SJCRH30 (cell line): ENCODE measurements around the gene MRPL38. TPM values are rescaled to one million over a fixed set of nuclear protein-coding genes. Genes with fewer than 3 reads are reported as not detected.
A peak's percentile ranks its signal among the peaks of the same experiment; 100 is the strongest.
"Not testable (repeated sequence)": the region's sequence is repeated elsewhere in the genome, so short reads cannot be mapped to it uniquely, and the experiment has no call there.

ENCODE experiments used
- DNase-seq, 2 experiments: peaks; one replicate each; pipeline ENCODE4 v3.0.0-alpha.2; 2015 to 2020
- H3K27ac ChIP-seq: fragments of 250-450 bp; sonication (Bioruptor Pico); 2 replicates; pipeline ENCODE4 v1.5.1; 2020; ENCODE audit warnings: mild to moderate bottlenecking, moderate library complexity
- H3K27me3 ChIP-seq: fragments of 250-450 bp; sonication (Bioruptor Pico); 2 replicates; pipeline ENCODE4 v1.5.1; 2020; ENCODE audit warnings: mild to moderate bottlenecking, moderate library complexity
- H3K36me3 ChIP-seq: fragments of 250-450 bp; sonication (Bioruptor Pico); 2 replicates; pipeline ENCODE4 v1.5.1; 2020; ENCODE audit warnings: mild to moderate bottlenecking, moderate library complexity
- H3K4me1 ChIP-seq: fragments of 250-450 bp; sonication (Bioruptor Pico); 2 replicates; pipeline ENCODE4 v1.5.1; 2020; ENCODE audit warnings: mild to moderate bottlenecking, moderate library complexity
- H3K4me3 ChIP-seq: fragments of 250-450 bp; sonication (Bioruptor Pico); 2 replicates; pipeline ENCODE4 v1.5.1; 2020; ENCODE audit warnings: mild to moderate bottlenecking, moderate library complexity
- H3K9me3 ChIP-seq: fragments of 250-450 bp; sonication (Bioruptor Pico); replicated peaks from 2 replicates; pipeline ENCODE4 v1.5.1; 2020; ENCODE audit warnings: mild to moderate bottlenecking, moderate library complexity
- total RNA-seq: library from RNA; depleted of rRNA; stranded (reverse); fragments of >200 nt; shearing (Covaris generic); gene quantifications from 2 replicates; pipeline ENCODE4 v1.2.3, GENCODE V29; 2014

Gene MRPL38
- total RNA-seq, 1 experiment from 2014 or later: 43.6 TPM

GRCh38 chr17:75895370-75896155, 9.1 kb downstream of the MRPL38 start:
- peak overlapping the region; percentile 52 for H3K27ac ChIP-seq
- H3K27me3 ChIP-seq: 0 out of 2 replicates have a peak, but pooled peaks cover 2% of the 10 kb centered on the region
- H3K4me1 ChIP-seq: peaks cover 3% of the 10 kb centered on the region; the same call in 1 of the 2 replicates
- no peaks in the 10 kb centered on the region for H3K9me3 ChIP-seq
- peak overlapping the region; percentile 67 for H3K4me3 ChIP-seq
- DNase-seq: peak in 1 of 2 experiments; percentile 27
- H3K36me3 ChIP-seq: peaks cover 28% of the 10 kb centered on the region

- peaks cover 17% of the 10 kb centered on the region for H3K36me3 ChIP-seq
- peak in 1 of 2 experiments; percentile 7 for DNase-seq
- H3K9me3 ChIP-seq: no peaks in the 10 kb centered on the region
- 0 out of 2 replicates have a peak, but pooled peaks cover 5% of the 10 kb centered on the region for H3K27me3 ChIP-seq
- H3K4me1 ChIP-seq: peaks cover 3% of the 10 kb centered on the region; the same call in 1 of the 2 replicates
- no peak overlapping the region for H3K27ac ChIP-seq
- no peak overlapping the region for H3K4me3 ChIP-seq
These were observed 10.5 kb downstream of the MRPL38 start for GRCh38 chr17:75894049-75894733.

GRCh38 chr17:75893305-75894048, 11.2 kb downstream of the MRPL38 start:
- no peak overlapping the region for H3K27ac ChIP-seq

DNA sequence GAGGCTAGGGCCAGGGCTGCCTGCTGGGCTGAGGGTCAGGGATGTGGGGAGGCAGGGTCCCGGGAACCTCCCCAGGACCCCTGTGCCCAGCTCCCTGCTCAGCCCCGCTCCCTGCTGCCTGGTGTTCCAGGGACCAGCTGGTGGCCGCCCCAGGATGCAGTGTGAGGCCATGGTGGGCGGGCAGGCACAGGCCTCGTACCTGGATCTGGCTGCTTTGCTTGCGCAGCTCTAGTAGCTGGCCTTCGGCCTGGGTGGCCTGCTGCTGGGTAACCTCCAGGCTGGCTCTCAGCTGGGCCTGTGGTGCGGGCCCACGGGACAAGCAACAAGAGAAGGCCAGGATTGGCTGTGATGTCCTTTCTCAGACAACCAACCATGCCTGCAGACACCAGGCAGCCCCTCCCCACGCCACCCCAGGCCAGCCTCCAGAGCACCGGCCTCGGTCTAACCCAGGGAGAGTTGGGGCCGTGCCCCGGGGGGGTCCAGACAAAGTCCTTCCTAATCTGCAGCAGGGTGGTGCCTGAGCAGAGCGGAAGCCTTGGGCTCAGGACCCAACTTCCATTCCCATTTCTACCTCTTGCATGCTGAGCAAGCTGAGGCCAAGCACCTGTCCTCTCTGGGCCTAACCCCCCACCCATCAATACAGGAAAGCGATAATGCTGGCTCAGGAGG, 12.0 kb downstream of the MRPL38 start:
- Histone ChIP-seq H3K9me3 (no peaks in the 10 kb centered on the region), H3K4me3 (no peak overlapping the region), H3K27ac (no peak overlapping the region), H3K36me3 (peaks cover 3% of the 10 kb centered on the region), H3K4me1 (peaks cover 3% of the 10 kb centered on the region; the same call in 1 of the 2 replicates), H3K27me3 (0 out of 2 replicates have a peak, but pooled peaks cover 5% of the 10 kb centered on the region)
- no peak for DNase-seq

More at GRCh38 chr17:75893305-75894048, 11.2 kb downstream of the MRPL38 start:
- Histone ChIP-seq H3K36me3 (peaks cover 11% of the 10 kb centered on the region), H3K27me3 (0 out of 2 replicates have a peak, but pooled peaks cover 5% of the 10 kb centered on the region), H3K9me3 (no peaks in the 10 kb centered on the region), H3K4me1 (peaks cover 3% of the 10 kb centered on the region; the same call in 1 of the 2 replicates), H3K4me3 (no peak overlapping the region)
- no peak for DNase-seq

DNA sequence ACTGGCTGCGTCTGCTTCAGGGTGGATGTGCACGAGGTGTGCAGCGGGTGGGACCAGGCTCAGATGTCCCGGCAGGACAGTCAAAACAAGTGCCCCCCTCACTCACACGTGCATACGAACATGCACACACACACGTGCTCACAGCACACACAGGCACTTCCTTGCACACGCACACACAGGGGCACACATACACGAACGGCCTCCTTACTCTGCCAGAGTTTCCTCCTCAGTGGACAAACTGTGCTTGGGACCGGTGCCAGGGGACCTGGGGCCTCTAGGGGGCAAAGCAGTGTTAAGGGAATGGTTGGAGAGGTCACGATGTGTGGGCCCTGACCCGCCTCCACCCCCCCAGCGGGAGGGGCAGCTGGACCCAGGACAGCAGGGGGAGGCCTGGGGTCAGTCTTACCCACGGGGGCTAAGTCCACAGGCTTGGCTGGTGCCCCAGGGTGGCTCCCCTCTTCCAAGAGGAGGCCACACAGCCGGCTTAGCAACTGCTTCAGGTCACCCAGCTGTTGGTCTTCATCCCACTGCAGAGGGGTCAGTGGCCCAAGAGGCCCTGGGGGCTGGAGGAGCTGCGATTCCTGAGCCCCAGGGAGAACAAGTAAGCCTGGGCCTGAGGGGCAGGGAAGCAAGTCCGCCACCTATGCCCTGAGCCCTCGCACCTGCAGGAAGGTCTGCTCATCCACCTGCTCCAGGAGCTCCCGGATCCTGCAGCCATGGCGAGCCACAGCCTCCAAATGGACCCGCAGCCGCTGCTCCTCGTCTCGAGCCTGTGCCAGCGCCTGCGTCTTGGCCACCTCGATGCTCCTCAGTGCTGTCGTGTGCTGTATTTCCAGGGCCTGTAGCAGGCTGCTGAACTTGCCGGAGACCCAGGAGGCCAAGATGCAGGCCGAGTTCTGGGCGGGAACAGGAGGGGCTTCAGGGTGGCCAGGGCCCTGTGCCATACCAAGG, 12.8 kb downstream of the MRPL38 start:
- Histone ChIP-seq H3K27me3 (0 out of 2 replicates have a peak, but pooled peaks cover 5% of the 10 kb centered on the region), H3K27ac (no peak overlapping the region), H3K9me3 (no peaks in the 10 kb centered on the region), H3K36me3 (no peaks in the 10 kb centered on the region), H3K4me1 (peaks cover 3% of the 10 kb centered on the region; the same call in 1 of the 2 replicates), H3K4me3 (no peak overlapping the region)
- no peak for DNase-seq

GRCh38 chr17:75891022-75891604, 13.6 kb downstream of the MRPL38 start:
- Histone ChIP-seq H3K4me1 (peaks cover 3% of the 10 kb centered on the region; the same call in 1 of the 2 replicates), H3K4me3 (no peak overlapping the region)

DNA sequence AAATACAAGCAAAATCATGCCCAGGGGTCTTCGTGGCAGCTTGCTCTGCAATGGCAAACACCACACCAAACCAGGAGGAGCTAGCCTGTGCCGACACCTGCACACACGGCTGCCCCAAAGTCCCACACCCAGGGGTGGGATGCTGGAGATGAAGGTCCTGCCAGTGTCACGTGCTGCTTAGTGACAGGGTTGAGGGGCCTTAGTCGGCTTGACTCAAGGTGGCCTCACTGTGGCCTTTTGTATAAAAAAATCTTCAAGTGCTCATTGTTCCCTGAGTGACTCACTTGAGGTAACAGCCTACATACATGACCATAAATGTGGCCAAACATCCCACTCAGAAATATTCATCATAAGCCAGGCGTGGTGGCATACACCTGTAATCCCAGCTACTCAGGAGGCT, 15.2 kb downstream of the MRPL38 start:
- H3K27ac ChIP-seq: no peak overlapping the region
- H3K4me3 ChIP-seq: no peak overlapping the region
- H3K9me3 ChIP-seq: no peaks in the 10 kb centered on the region
- no peak for DNase-seq
- H3K27me3 ChIP-seq: 0 out of 2 replicates have a peak, but pooled peaks cover 5% of the 10 kb centered on the region
- no peaks in the 10 kb centered on the region for H3K36me3 ChIP-seq
- H3K4me1 ChIP-seq: peaks cover 3% of the 10 kb centered on the region; the same call in 1 of the 2 replicates

More at GRCh38 chr17:75891022-75891604, 13.6 kb downstream of the MRPL38 start:
- H3K36me3 ChIP-seq: no peaks in the 10 kb centered on the region
- DNase-seq: no peak
- H3K27ac ChIP-seq: no peak overlapping the region
- H3K27me3 ChIP-seq: 0 out of 2 replicates have a peak, but pooled peaks cover 5% of the 10 kb centered on the region
- H3K9me3 ChIP-seq: no peaks in the 10 kb centered on the region

GRCh38 chr17:75888484-75888883, 16.2 kb downstream of the MRPL38 start:
- no peak overlapping the region for H3K27ac ChIP-seq
- 0 out of 2 replicates have a peak, but pooled peaks cover 5% of the 10 kb centered on the region for H3K27me3 ChIP-seq
- H3K4me3 ChIP-seq: no peak overlapping the region
- peaks cover 3% of the 10 kb centered on the region; the same call in 1 of the 2 replicates for H3K4me1 ChIP-seq
- no peaks in the 10 kb centered on the region for H3K36me3 ChIP-seq
- no peak for DNase-seq
- H3K9me3 ChIP-seq: no peaks in the 10 kb centered on the region

DNA sequence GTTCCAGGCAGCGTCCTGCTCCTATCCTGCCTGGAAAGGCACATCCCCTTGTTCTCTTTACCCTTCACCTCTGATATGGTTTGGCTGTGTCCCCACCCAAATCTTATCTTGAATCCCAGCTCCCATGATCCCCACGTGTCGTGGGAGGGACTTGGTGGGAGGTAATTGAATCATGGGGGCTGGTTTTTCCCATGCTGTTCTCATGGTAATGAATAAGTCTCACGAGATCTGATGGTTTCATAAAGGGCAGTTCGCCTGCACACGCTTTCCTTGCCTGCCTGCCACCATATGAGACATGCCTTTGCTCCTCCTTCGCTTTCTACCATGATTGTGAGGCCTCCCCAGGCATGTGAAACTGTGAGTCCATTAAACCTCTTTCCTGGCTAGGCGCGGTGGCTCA, 18.8 kb downstream of the MRPL38 start:
- not testable (repeated sequence) for H3K36me3 ChIP-seq, DNase-seq, H3K27ac ChIP-seq, H3K27me3 ChIP-seq, H3K4me1 ChIP-seq, H3K4me3 ChIP-seq, H3K9me3 ChIP-seq

DNA sequence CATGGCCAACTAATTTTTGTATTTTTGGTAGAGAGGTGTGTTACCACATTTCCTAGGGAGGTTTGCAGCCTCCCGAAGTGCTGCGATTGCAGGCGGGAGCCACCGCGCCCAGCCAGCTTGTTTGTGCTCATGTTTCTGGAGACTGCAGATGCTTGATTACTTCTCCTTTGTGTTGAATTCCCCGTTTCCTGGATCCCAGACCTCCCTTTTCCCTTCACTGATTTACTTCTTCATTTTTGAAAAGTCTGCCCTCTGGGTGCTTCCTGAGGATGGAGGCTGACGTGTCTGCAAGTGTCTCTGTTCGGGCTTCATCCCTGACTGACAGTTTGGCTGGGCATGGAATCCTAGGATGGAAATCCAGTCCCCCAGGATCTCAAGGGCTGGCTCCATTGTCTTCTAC, 19.3 kb downstream of the MRPL38 start:
- Histone ChIP-seq H3K4me3 (no peak overlapping the region), H3K27me3 (0 out of 2 replicates have a peak, but pooled peaks cover 3% of the 10 kb centered on the region), H3K36me3 (no peaks in the 10 kb centered on the region), H3K4me1 (no peaks in the 10 kb centered on the region; the same call in 1 of the 2 replicates), H3K27ac (no peak overlapping the region), H3K9me3 (no peaks in the 10 kb centered on the region)
- DNase-seq: no peak

- H3K4me3 ChIP-seq: no peak overlapping the region
These were observed 22.8 kb downstream of the MRPL38 start for GRCh38 chr17:75881678-75882454.

GRCh38 chr17:75880266-75880665, 24.4 kb downstream of the MRPL38 start:
- Histone ChIP-seq H3K27me3 (no peaks in the 10 kb centered on the region), H3K36me3 (no peaks in the 10 kb centered on the region), H3K4me3 (no peak overlapping the region), H3K27ac (no peak overlapping the region), H3K4me1 (peaks cover 20% of the 10 kb centered on the region), H3K9me3 (no peaks in the 10 kb centered on the region)
- no peak for DNase-seq

More at GRCh38 chr17:75881678-75882454, 22.8 kb downstream of the MRPL38 start:
- DNase-seq: no peak
- H3K4me1 ChIP-seq: peaks cover 4% of the 10 kb centered on the region; the same call in 1 of the 2 replicates
- H3K9me3 ChIP-seq: no peaks in the 10 kb centered on the region
- no peaks in the 10 kb centered on the region for H3K36me3 ChIP-seq
- no peaks in the 10 kb centered on the region for H3K27me3 ChIP-seq
- no peak overlapping the region for H3K27ac ChIP-seq
